Uterus (tissue), 4 donors: ENCODE data around the gene LAYN. TPM values are rescaled to one million over a fixed set of nuclear protein-coding genes. Genes with fewer than 3 reads are reported as not detected.
A peak's percentile ranks its signal among the peaks of the same experiment; 100 is the strongest.

Source experiments
- DNase-seq, 2 donors: peaks; one replicate each; pipeline ENCODE4 v3.0.0-alpha.2; 2019 to 2020
- H3K27ac ChIP-seq, 2 donors: fragments of 200-600 bp; sonication (generic); 1 replicate in 1 of 2; 2 replicates in 1 of 2; pipeline ENCODE4 v1.5.1; 2016 to 2018
- H3K27me3 ChIP-seq, 2 donors: fragments of 200-600 bp; sonication (generic); one replicate each; pipeline ENCODE4 v1.5.1; 2018 to 2019; ENCODE audit warnings: control low read depth in 1 of 2
- H3K36me3 ChIP-seq, 2 donors: fragments of 200-600 bp; sonication (generic); one replicate each; pipeline ENCODE4 v1.5.1; 2019; ENCODE audit warnings: control low read depth in 1 of 2
- H3K4me1 ChIP-seq, 2 donors: fragments of 200-600 bp; sonication (generic); one replicate each; pipeline ENCODE4 v1.5.1; 2018 to 2019; ENCODE audit warnings: control low read depth in 1 of 2
- H3K4me3 ChIP-seq, 2 donors: fragments of 200-600 bp; sonication (generic); 1 replicate in 1 of 2; 2 replicates in 1 of 2; pipeline ENCODE4 v1.5.1; 2018 to 2019; ENCODE audit warnings: mild to moderate bottlenecking in 1 of 2
- H3K9me3 ChIP-seq, 2 donors: fragments of 200-600 bp; sonication (generic); one replicate each; pipeline ENCODE4 v1.5.1; 2019; ENCODE audit warnings: control low read depth in 1 of 2
- CTCF ChIP-seq, 4 experiments: fragments of 200-600 bp in 2 of 4; fragments of 450-650 bp in 2 of 4; sonication (generic) in 2 of 4; IDR thresholded peaks; one replicate each; pipeline ENCODE4 v1.5.1; 2016 to 2019; ENCODE audit warnings: antibody characterized with exemption in 4 of 4, mild to moderate bottlenecking in 2 of 4, moderate library complexity in 1 of 4
- POLR2A ChIP-seq, 2 donors: fragments of 450-650 bp; IDR thresholded peaks; one replicate each; pipeline ENCODE4 v1.6.1; 2016; ENCODE audit warnings: antibody characterized with exemption in 2 of 2, mild to moderate bottlenecking in 1 of 2, moderate library complexity in 1 of 2
- intact Hi-C: fragments of 100-400 bp; cut with DNase I; formaldehyde crosslinking; loops from one replicate; pipeline ENCODE4 v1.15.1; 2023; ENCODE audit warnings: low total_unique reads
- total RNA-seq, 4 donors: library from RNA; depleted of rRNA in 3 of 4; stranded (reverse); fragments of >200 nt in 3 of 4; gene quantifications; one replicate each; pipeline versions ENCODE4 v1.1.0 to v1.2.4, GENCODE V29; 2014 to 2023
- donor health status: DM: yes; HTN: yes; CAD: no.

The LAYN gene
- total RNA-seq, 4 donors from 2014 or later = 8.5 to 58.2 (median 37.1) TPM

- no peak overlapping the region for H3K27ac ChIP-seq
- no peaks in the 10 kb centered on the region for H3K9me3 ChIP-seq
- peaks cover 0 to 7% of the 10 kb centered on the region in 2 donors for H3K4me1 ChIP-seq
- no peaks in the 10 kb centered on the region for H3K36me3 ChIP-seq
- intact Hi-C loops = no loop called here
- DNase-seq = no peak
- H3K4me3 ChIP-seq = no peak overlapping the region
- TF ChIP-seq CTCF (IDR thresholded peaks at IDR 0.05) = no peak
- TF ChIP-seq POLR2A (IDR thresholded peaks at IDR 0.05) = no peak
- H3K27me3 ChIP-seq = peaks cover 11 to 19% of the 10 kb centered on the region in 2 donors
Observed at GRCh38 chr11:111510311-111510710, 30.2 kb upstream of the LAYN start.

- H3K9me3 ChIP-seq = no peaks in the 10 kb centered on the region
- peaks cover 11 to 19% of the 10 kb centered on the region in 2 donors for H3K27me3 ChIP-seq
- peak within 1 kb of the TSS in 1 of 2 donors; percentile 15 for H3K4me3 ChIP-seq
- TF ChIP-seq POLR2A (IDR thresholded peaks at IDR 0.05) = no peak
- no peak for TF ChIP-seq CTCF (IDR thresholded peaks at IDR 0.05)
- H3K36me3 ChIP-seq = no peaks in the 10 kb centered on the region
- DNase-seq = no peak
- intact Hi-C loops = no loop called here
- peaks cover 0 to 7% of the 10 kb centered on the region in 2 donors for H3K4me1 ChIP-seq
- no peak within 1 kb of the TSS for H3K27ac ChIP-seq
Observed at GRCh38 chr11:111512296-111513239, 28.0 kb upstream of the LAYN start, which contains the start of gene BTG4. Gene BTG4 (minus strand): TSS chr11:111512386. CDS start chr11:111498776, 13,610 bp downstream.

- TF ChIP-seq CTCF (IDR thresholded peaks at IDR 0.05) (no peak), POLR2A (IDR thresholded peaks at IDR 0.05) (no peak)
Observed at GRCh38 chr11:111513240-111513605, 27.3 kb upstream of the LAYN start.

GRCh38 chr11:111514216-111515031 is 26.1 kb upstream of the LAYN start, which contains the start of gene HOATZ:
Gene HOATZ (plus strand): TSS chr11:111514778. CDS start chr11:111514785, 7 bp downstream.
- Histone ChIP-seq H3K4me1 (peaks cover 0 to 7% of the 10 kb centered on the region in 2 donors), H3K4me3 (no peak within 1 kb of the TSS), H3K27ac (no peak within 1 kb of the TSS), H3K36me3 (no peaks in the 10 kb centered on the region), H3K9me3 (no peaks in the 10 kb centered on the region), H3K27me3 (peaks cover 11 to 19% of the 10 kb centered on the region in 2 donors)
- TF ChIP-seq POLR2A (IDR thresholded peaks at IDR 0.05) (no peak), CTCF (IDR thresholded peaks at IDR 0.05) (no peak)
- no peak for DNase-seq
- intact Hi-C loops = no loop called here

More at GRCh38 chr11:111513240-111513605, 27.3 kb upstream of the LAYN start:
- no peak overlapping the region for H3K4me3 ChIP-seq
- H3K4me1 ChIP-seq = peaks cover 0 to 7% of the 10 kb centered on the region in 2 donors
- H3K9me3 ChIP-seq = no peaks in the 10 kb centered on the region
- peaks cover 11 to 19% of the 10 kb centered on the region in 2 donors for H3K27me3 ChIP-seq
- no peak overlapping the region for H3K27ac ChIP-seq
- H3K36me3 ChIP-seq = no peaks in the 10 kb centered on the region
- no peak for DNase-seq
- intact Hi-C loops = no loop called here
